HEK293 (cell line): ENCODE data around the gene SRC.

Source experiments
- OSR2 ChIP-seq: fragments of 450-650 bp; formaldehyde crosslinking; IDR thresholded peaks from 2 replicates; pipeline ENCODE4 v1.5.1; 2016; ENCODE audit warnings: missing biosample characterization, missing genetic modification characterization
- TCF7L2 ChIP-seq: IDR thresholded peaks from 2 replicates; pipeline ENCODE4 v1.6.1; 2011; ENCODE audit warnings: low read depth, mild to moderate bottlenecking, inconsistent platforms, low read length, moderate library complexity, borderline replicate concordance
- ZNF175 ChIP-seq: fragments of 450-650 bp; formaldehyde crosslinking; IDR thresholded peaks from 2 replicates; pipeline ENCODE4 v1.5.1; 2016; ENCODE audit warnings: missing biosample characterization, missing genetic modification characterization
- TF ChIP-seq, protein P1 (sequence below): fragments of 450-650 bp; formaldehyde crosslinking; IDR thresholded peaks from 2 replicates; pipeline ENCODE4 v1.5.1; 2016; ENCODE audit warnings: missing biosample characterization, missing genetic modification characterization
- TF ChIP-seq, protein P2 (sequence below): fragments of 450-650 bp; formaldehyde crosslinking; IDR thresholded peaks from 2 replicates; pipeline ENCODE4 v1.5.1; 2016; ENCODE audit warnings: missing biosample characterization, missing genetic modification characterization

DNA sequence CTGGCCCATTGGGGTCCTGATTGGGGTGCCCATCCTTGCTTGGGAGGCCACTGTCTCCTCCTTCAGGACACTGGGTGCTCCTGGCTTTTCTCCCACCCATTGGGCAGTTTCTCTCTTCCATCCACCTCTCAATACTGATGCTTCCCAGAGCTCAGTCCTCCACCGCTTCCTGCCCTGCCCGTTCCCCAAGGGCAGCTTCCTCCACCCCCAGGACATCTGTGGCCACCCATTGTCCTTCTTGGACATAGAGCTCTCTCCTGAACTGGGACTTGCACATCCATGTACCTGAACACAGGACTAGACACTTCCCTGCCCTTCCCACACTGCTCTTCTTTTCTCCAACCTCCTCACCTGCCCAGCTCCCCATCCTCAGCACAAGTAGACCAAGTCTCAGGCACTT lies 105.7 kb downstream of the SRC start:
- TF ChIP-seq, protein P1, sequence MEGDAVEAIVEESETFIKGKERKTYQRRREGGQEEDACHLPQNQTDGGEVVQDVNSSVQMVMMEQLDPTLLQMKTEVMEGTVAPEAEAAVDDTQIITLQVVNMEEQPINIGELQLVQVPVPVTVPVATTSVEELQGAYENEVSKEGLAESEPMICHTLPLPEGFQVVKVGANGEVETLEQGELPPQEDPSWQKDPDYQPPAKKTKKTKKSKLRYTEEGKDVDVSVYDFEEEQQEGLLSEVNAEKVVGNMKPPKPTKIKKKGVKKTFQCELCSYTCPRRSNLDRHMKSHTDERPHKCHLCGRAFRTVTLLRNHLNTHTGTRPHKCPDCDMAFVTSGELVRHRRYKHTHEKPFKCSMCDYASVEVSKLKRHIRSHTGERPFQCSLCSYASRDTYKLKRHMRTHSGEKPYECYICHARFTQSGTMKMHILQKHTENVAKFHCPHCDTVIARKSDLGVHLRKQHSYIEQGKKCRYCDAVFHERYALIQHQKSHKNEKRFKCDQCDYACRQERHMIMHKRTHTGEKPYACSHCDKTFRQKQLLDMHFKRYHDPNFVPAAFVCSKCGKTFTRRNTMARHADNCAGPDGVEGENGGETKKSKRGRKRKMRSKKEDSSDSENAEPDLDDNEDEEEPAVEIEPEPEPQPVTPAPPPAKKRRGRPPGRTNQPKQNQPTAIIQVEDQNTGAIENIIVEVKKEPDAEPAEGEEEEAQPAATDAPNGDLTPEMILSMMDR (tag by site-specific recombination), result no peak
- TF ChIP-seq OSR2 (tag by site-specific recombination) (no peak), TCF7L2 (no peak), ZNF175 (tag by site-specific recombination) (no peak)
- TF ChIP-seq, protein P2, sequence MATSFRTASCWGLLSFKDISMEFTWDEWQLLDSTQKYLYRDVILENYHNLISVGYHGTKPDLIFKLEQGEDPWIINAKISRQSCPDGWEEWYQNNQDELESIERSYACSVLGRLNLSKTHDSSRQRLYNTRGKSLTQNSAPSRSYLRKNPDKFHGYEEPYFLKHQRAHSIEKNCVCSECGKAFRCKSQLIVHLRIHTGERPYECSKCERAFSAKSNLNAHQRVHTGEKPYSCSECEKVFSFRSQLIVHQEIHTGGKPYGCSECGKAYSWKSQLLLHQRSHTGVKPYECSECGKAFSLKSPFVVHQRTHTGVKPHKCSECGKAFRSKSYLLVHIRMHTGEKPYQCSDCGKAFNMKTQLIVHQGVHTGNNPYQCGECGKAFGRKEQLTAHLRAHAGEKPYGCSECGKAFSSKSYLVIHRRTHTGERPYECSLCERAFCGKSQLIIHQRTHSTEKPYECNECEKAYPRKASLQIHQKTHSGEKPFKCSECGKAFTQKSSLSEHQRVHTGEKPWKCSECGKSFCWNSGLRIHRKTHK, result no peak
